BLaER1 (cell line): ENCODE data around the gene ANKMY1.

Experiments used
- H3K27ac ChIP-seq: shearing (Covaris generic); formaldehyde crosslinking; 2 replicates; pipeline ENCODE4 v1.8.1; 2022
- H3K27me3 ChIP-seq: shearing (Covaris generic); formaldehyde crosslinking; 2 replicates; pipeline ENCODE4 v1.8.1; 2022
- H3K36me3 ChIP-seq: shearing (Covaris generic); formaldehyde crosslinking; 2 replicates; pipeline ENCODE4 v1.8.1; 2022
- H3K4me1 ChIP-seq: shearing (Covaris generic); formaldehyde crosslinking; 2 replicates; pipeline ENCODE4 v1.8.1; 2022
- H3K4me2 ChIP-seq: shearing (Covaris generic); formaldehyde crosslinking; 2 replicates; pipeline ENCODE4 v1.8.1; 2022
- H3K4me3 ChIP-seq: shearing (Covaris generic); formaldehyde crosslinking; 2 replicates; pipeline ENCODE4 v1.8.1; 2022
- H3K9ac ChIP-seq: shearing (Covaris generic); formaldehyde crosslinking; 2 replicates; pipeline ENCODE4 v1.8.1; 2022
- H3K9me3 ChIP-seq: shearing (Covaris generic); formaldehyde crosslinking; 2 replicates; pipeline ENCODE4 v1.8.1; 2022
- H4K20me1 ChIP-seq: shearing (Covaris generic); formaldehyde crosslinking; 2 replicates; pipeline ENCODE4 v1.8.1; 2022
- Cebpa-rat ChIP-seq: shearing (Covaris generic); IDR thresholded peaks from 2 replicates; pipeline ENCODE4 v1.8.1; 2022

Gene ANKMY1

GRCh38 chr2:240561325-240561971 is 3.7 kb upstream of the ANKMY1 start:
- H3K27ac ChIP-seq, result peak overlapping the region; percentile 99
- peaks cover 76% of the 10 kb centered on the region for H3K4me1 ChIP-seq

GRCh38 chr2:240560480-240561324 is 2.9 kb upstream of the ANKMY1 start:
- Histone ChIP-seq H3K9ac (peak overlapping the region; percentile 99), H4K20me1 (peaks cover 34% of the 10 kb centered on the region; the same call in 1 of the 2 replicates), H3K27ac (peak overlapping the region; percentile 99), H3K4me3 (peak overlapping the region; percentile 87), H3K9me3 (no peaks in the 10 kb centered on the region), H3K36me3 (peaks cover 50% of the 10 kb centered on the region), H3K4me1 (peaks cover 78% of the 10 kb centered on the region), H3K27me3 (no peaks in the 10 kb centered on the region), H3K4me2 (peak overlapping the region; percentile 99)
- TF ChIP-seq Cebpa-rat, result no peak

More at GRCh38 chr2:240561325-240561971, 3.7 kb upstream of the ANKMY1 start:
- H4K20me1 ChIP-seq, result peaks cover 27% of the 10 kb centered on the region; the same call in 1 of the 2 replicates
- peaks cover 43% of the 10 kb centered on the region for H3K36me3 ChIP-seq
- peak overlapping the region; percentile 99 for H3K9ac ChIP-seq
- no peak for TF ChIP-seq Cebpa-rat
- H3K4me2 ChIP-seq, result peak overlapping the region; percentile 99
- H3K4me3 ChIP-seq, result peak overlapping the region; percentile 87
- H3K27me3 ChIP-seq, result no peaks in the 10 kb centered on the region
- H3K9me3 ChIP-seq, result no peaks in the 10 kb centered on the region

GRCh38 chr2:240560084-240560479 is 2.3 kb upstream of the ANKMY1 start, which contains the start of gene DUSP28:
DUSP28 (plus strand) TSS chr2:240560357; CDS start chr2:240560685, 328 bp downstream.
- Histone ChIP-seq H3K27me3 (no peaks in the 10 kb centered on the region), H4K20me1 (peaks cover 40% of the 10 kb centered on the region; the same call in 1 of the 2 replicates), H3K4me1 (peaks cover 78% of the 10 kb centered on the region), H3K36me3 (peaks cover 56% of the 10 kb centered on the region), H3K4me3 (peak within 1 kb of the TSS; percentile 87), H3K9ac (peak within 1 kb of the TSS; percentile 99), H3K9me3 (no peaks in the 10 kb centered on the region), H3K4me2 (peak within 1 kb of the TSS; percentile 99), H3K27ac (peak within 1 kb of the TSS; percentile 99)
- TF ChIP-seq Cebpa-rat, result no peak

GRCh38 chr2:240559286-240559685 is 1.5 kb upstream of the ANKMY1 start:
- peaks cover 64% of the 10 kb centered on the region for H3K36me3 ChIP-seq
- H3K27me3 ChIP-seq, result no peaks in the 10 kb centered on the region
- H3K4me3 ChIP-seq, result peak overlapping the region; percentile 87
- H3K9ac ChIP-seq, result peak overlapping the region; percentile 99
- peak overlapping the region; percentile 99 for H3K27ac ChIP-seq
- peak overlapping the region; percentile 92 for H3K4me2 ChIP-seq
- peaks cover 78% of the 10 kb centered on the region for H3K4me1 ChIP-seq
- TF ChIP-seq Cebpa-rat, result no peak
- no peaks in the 10 kb centered on the region for H3K9me3 ChIP-seq
- peaks cover 44% of the 10 kb centered on the region; the same call in 1 of the 2 replicates for H4K20me1 ChIP-seq

- H4K20me1 ChIP-seq, result peaks cover 48% of the 10 kb centered on the region; the same call in 1 of the 2 replicates
- H3K9me3 ChIP-seq, result no peaks in the 10 kb centered on the region
- no peak overlapping the region for H3K4me3 ChIP-seq
- no peaks in the 10 kb centered on the region for H3K27me3 ChIP-seq
- H3K9ac ChIP-seq, result no peak overlapping the region
- H3K4me2 ChIP-seq, result peak overlapping the region; percentile 92; the same call in 1 of the 2 replicates
- 0 out of 2 replicates have a peak overlapping the region, but pooled peaks have one; percentile 99 for H3K27ac ChIP-seq
- TF ChIP-seq Cebpa-rat, result no peak
- peaks cover 66% of the 10 kb centered on the region for H3K36me3 ChIP-seq
- peaks cover 78% of the 10 kb centered on the region for H3K4me1 ChIP-seq
Measured at GRCh38 chr2:240558236-240558761, 511 bp upstream of the ANKMY1 start.

GRCh38 chr2:240557101-240557751 is 562 bp downstream of the ANKMY1 start:
- H3K27ac ChIP-seq, result peak overlapping the region; percentile 30; the same call in 1 of the 2 replicates
- no peak for TF ChIP-seq Cebpa-rat
- peaks cover 78% of the 10 kb centered on the region for H3K4me1 ChIP-seq
- H3K9ac ChIP-seq, result no peak overlapping the region
- peaks cover 48% of the 10 kb centered on the region; the same call in 1 of the 2 replicates for H4K20me1 ChIP-seq
- H3K9me3 ChIP-seq, result no peaks in the 10 kb centered on the region
- H3K4me3 ChIP-seq, result no peak overlapping the region
- H3K4me2 ChIP-seq, result peak overlapping the region; percentile 22; the same call in 1 of the 2 replicates
- H3K27me3 ChIP-seq, result no peaks in the 10 kb centered on the region
- H3K36me3 ChIP-seq, result peaks cover 65% of the 10 kb centered on the region

GRCh38 chr2:240556553-240557100 is 1.2 kb downstream of the ANKMY1 start:
- Histone ChIP-seq H3K4me1 (peaks cover 80% of the 10 kb centered on the region), H3K9ac (no peak overlapping the region), H3K36me3 (peaks cover 65% of the 10 kb centered on the region), H3K4me3 (no peak overlapping the region), H3K27ac (no peak overlapping the region; the same call in 1 of the 2 replicates), H3K4me2 (peak overlapping the region; percentile 22; the same call in 1 of the 2 replicates), H3K27me3 (no peaks in the 10 kb centered on the region), H3K9me3 (no peaks in the 10 kb centered on the region), H4K20me1 (peaks cover 48% of the 10 kb centered on the region; the same call in 1 of the 2 replicates)
- no peak for TF ChIP-seq Cebpa-rat

GRCh38 chr2:240555541-240556250 is 2.1 kb downstream of the ANKMY1 start:
- no peak for TF ChIP-seq Cebpa-rat
- Histone ChIP-seq H3K4me3 (no peak overlapping the region), H3K27ac (0 out of 2 replicates have a peak overlapping the region, but pooled peaks have one; percentile 22), H3K9ac (no peak overlapping the region), H3K4me1 (peaks cover 90% of the 10 kb centered on the region), H3K9me3 (peaks cover 4% of the 10 kb centered on the region), H3K36me3 (peaks cover 68% of the 10 kb centered on the region), H3K4me2 (peak overlapping the region; percentile 82), H4K20me1 (peaks cover 48% of the 10 kb centered on the region; the same call in 1 of the 2 replicates), H3K27me3 (no peaks in the 10 kb centered on the region)
